Colonic mucosa (tissue), 4 donors: Measurements from ENCODE around the gene CPE. TPM values are rescaled to one million over a fixed set of nuclear protein-coding genes. Genes with fewer than 3 reads are reported as not detected.
"Not testable (repeated sequence)": the region's sequence is repeated elsewhere in the genome, so short reads cannot be mapped to it uniquely, and the experiment has no call there.

Experiments used
- DNase-seq: peaks from one replicate; pipeline ENCODE4 v3.0.0-alpha.2; 2020
- H3K27ac ChIP-seq: fragments of 200-600 bp; one replicate; pipeline ENCODE4 v1.8.0; 2021
- H3K27me3 ChIP-seq: fragments of 200-600 bp; one replicate; pipeline ENCODE4 v1.8.0; 2021
- H3K36me3 ChIP-seq: fragments of 200-600 bp; one replicate; pipeline ENCODE4 v1.8.0; 2021
- H3K4me1 ChIP-seq: fragments of 200-600 bp; one replicate; pipeline ENCODE4 v1.8.0; 2021; ENCODE audit warnings: mild to moderate bottlenecking
- H3K4me3 ChIP-seq: fragments of 200-600 bp; one replicate; pipeline ENCODE4 v1.8.0; 2021
- H3K9ac ChIP-seq, 2 donors: one replicate each; pipeline ENCODE4 v1.7.0; 2013; ENCODE audit warnings: control low read depth in 2 of 2, low read depth in 2 of 2, low read length in 2 of 2
- H3K9me3 ChIP-seq: fragments of 200-600 bp; one replicate; pipeline ENCODE4 v1.8.0; 2021
- CTCF ChIP-seq: fragments of 200-600 bp; IDR thresholded peaks from one replicate; pipeline ENCODE4 v1.8.0; 2022; ENCODE audit warnings: antibody characterized with exemption, mild to moderate bottlenecking
- intact Hi-C: fragments of 100-400 bp; cut with DNase I; formaldehyde crosslinking; loops from one replicate; pipeline ENCODE4 v1.14.1; 2022
- total RNA-seq, 2 donors: library from RNA; stranded (reverse); fragmentation: NEBNext Ultra II Directional in 1 of 2; extraction: Animal tissue kit (Norgen Biotek cat#: 25700) in 1 of 2; gene quantifications; one replicate each; pipeline ENCODE4 v1.2.1, GENCODE V29; 2021
- donor health status: healthy.
- donor health status: DM: no; HTN: no; CAD: no.
- donor health status: DM: no; HTN: no; CAD: no.

The CPE gene
- total RNA-seq, 2 donors from 2014 or later = 13.8 to 49.6 TPM

DNA sequence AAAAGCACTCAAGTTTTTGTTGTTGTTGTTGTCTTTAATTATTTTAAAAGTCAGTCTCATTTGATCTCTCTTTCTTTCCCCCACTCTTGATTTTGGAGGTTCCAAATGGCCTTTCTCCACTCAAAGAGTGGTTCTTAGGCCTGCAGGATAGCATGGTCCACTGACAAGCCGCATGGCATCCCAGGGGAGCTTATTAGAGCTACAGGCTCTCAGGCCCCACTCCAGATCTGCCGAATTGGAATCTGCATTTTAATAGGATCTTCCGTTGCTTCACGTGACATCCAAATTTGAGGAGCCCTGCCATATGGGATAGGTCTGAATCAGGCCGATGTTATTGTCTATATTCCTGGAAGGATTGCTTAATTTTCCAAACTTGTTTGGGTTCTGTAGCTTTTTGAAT is 72.1 kb downstream of the CPE start:
- no peaks in the 10 kb centered on the region for H3K36me3 ChIP-seq
- H3K27ac ChIP-seq = no peak overlapping the region
- TF ChIP-seq CTCF = no peak
- H3K4me1 ChIP-seq = no peaks in the 10 kb centered on the region
- no peak overlapping the region for H3K4me3 ChIP-seq
- intact Hi-C loops = no loop called here
- no peaks in the 10 kb centered on the region for H3K27me3 ChIP-seq
- H3K9me3 ChIP-seq = no peaks in the 10 kb centered on the region
- H3K9ac ChIP-seq = no peak overlapping the region
- no peak for DNase-seq

GRCh38 chr4:165453140-165453539 is 74.3 kb downstream of the CPE start:
- intact Hi-C loops, H3K9me3 ChIP-seq, DNase-seq, H3K27ac ChIP-seq, H3K4me1 ChIP-seq, H3K36me3 ChIP-seq, H3K9ac ChIP-seq, H3K27me3 ChIP-seq, H3K4me3 ChIP-seq: not testable (repeated sequence)

- no peaks in the 10 kb centered on the region for H3K27me3 ChIP-seq
- no peak overlapping the region for H3K27ac ChIP-seq
- H3K9me3 ChIP-seq = no peaks in the 10 kb centered on the region
- no peak overlapping the region for H3K4me3 ChIP-seq
- no peak for DNase-seq
- no peaks in the 10 kb centered on the region for H3K4me1 ChIP-seq
- intact Hi-C loops = no loop called here
- no peaks in the 10 kb centered on the region for H3K36me3 ChIP-seq
- TF ChIP-seq CTCF = no peak
- no peak overlapping the region for H3K9ac ChIP-seq
Observed at GRCh38 chr4:165454426-165454825, 75.6 kb downstream of the CPE start.

DNA sequence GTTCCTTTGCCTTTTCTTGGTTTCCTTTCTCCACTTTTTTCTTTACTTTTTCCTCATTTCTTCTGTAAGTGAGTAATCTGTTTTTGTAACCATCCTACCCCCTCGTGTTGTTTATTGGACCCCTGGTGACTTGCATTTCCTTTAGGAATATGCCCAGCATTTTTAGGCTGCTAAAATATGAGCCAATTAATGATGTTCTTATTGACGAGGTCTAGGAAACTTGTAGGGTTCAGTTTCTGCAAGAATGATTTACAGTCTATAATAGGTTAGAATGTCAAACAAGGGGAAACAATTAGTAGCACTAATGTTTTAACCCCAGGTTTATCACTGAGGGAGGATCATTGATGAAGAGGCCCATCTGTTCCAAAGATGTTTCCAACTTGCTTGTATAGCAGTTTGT is 79.0 kb downstream of the CPE start:
- Histone ChIP-seq H3K27ac (no peak overlapping the region), H3K36me3 (no peaks in the 10 kb centered on the region), H3K4me3 (no peak overlapping the region), H3K9me3 (no peaks in the 10 kb centered on the region), H3K4me1 (no peaks in the 10 kb centered on the region), H3K9ac (no peak overlapping the region), H3K27me3 (no peaks in the 10 kb centered on the region)
- intact Hi-C loops = no loop called here
- DNase-seq = no peak
- TF ChIP-seq CTCF = no peak

- Histone ChIP-seq H3K27ac (no peak overlapping the region), H3K36me3 (no peaks in the 10 kb centered on the region), H3K4me3 (no peak overlapping the region), H3K4me1 (no peaks in the 10 kb centered on the region), H3K27me3 (no peaks in the 10 kb centered on the region), H3K9me3 (no peaks in the 10 kb centered on the region), H3K9ac (no peak overlapping the region)
- intact Hi-C loops = no loop called here
- DNase-seq = no peak
- TF ChIP-seq CTCF = no peak
Observed at GRCh38 chr4:165458471-165458870, 79.7 kb downstream of the CPE start.

DNA sequence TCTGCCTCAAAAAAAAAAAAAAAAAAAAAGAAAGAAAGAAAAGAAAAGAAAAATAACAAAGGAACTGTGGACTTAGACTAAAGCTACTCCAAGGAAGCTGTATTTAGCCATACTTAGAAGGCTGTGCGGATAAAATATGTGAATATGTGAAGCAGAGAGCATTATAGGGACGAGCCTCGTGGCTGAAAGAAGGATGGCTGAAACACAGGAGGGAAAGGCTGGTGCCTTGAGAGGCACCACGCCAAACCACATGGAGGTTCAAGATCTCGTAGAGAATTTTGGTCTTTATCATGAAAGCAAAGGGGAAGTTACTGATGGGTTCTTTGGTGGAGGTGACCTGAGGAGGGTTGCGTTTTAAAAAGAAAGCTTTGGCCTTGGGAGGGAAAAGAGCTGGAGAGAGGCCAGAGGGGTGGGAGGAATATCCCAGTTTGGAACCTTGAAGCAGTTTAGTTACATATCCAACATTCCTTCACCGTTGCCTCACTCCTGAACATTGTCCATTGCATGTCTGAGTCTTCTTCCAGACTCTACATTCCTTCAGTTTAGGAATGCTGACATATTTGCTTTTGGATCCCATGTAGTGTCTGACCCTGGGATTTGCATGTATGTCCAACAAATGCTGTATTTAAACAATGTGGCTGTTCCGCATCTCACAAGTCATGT is 82.5 kb downstream of the CPE start:
- H3K9ac ChIP-seq = no peak overlapping the region
- H3K4me1 ChIP-seq = no peaks in the 10 kb centered on the region
- no peak for DNase-seq
- no peak overlapping the region for H3K27ac ChIP-seq
- no peaks in the 10 kb centered on the region for H3K9me3 ChIP-seq
- H3K27me3 ChIP-seq = no peaks in the 10 kb centered on the region
- H3K4me3 ChIP-seq = no peak overlapping the region
- intact Hi-C loops = no loop called here
- no peak for TF ChIP-seq CTCF
- H3K36me3 ChIP-seq = no peaks in the 10 kb centered on the region
